ENCODE data around the gene ZNF511.

The ZNF511 gene

GRCh38 chr10:133310789-133311188, 2.1 kb downstream of the ZNF511 start:
- Histone ChIP-seq H3K4me2 (ENCODE audit: low read length) (no peak overlapping the region), H4K20me1 (ENCODE audit: insufficient read depth, low read length) (no peaks in the 10 kb centered on the region), H2AFZ (ENCODE audit: low read length) (no peak overlapping the region), H3K79me2 (ENCODE audit: insufficient read depth, low read length) (no peaks in the 10 kb centered on the region), H3K4me3 (ENCODE audit: low read depth, low read length, poor library complexity, severe bottlenecking) (no peak overlapping the region), H3K36me3 (ENCODE audit: insufficient read depth, low read length) (peaks cover 36% of the 10 kb centered on the region), H3K9me2 (ENCODE audit: low read depth, low read length) (no peaks in the 10 kb centered on the region), H3K9ac (ENCODE audit: low read length) (no peak overlapping the region), H3K27me3 (ENCODE audit: insufficient read depth, low read length) (no peaks in the 10 kb centered on the region), H3K4me1 (ENCODE audit: insufficient read depth, low read length, severe bottlenecking) (peaks cover 30% of the 10 kb centered on the region), H3K9me3 (ENCODE audit: low read length) (no peaks in the 10 kb centered on the region), H3F3A (ENCODE audit: insufficient read depth, low read length) (no peaks in the 10 kb centered on the region), H3K27ac (ENCODE audit: low read depth, low read length, poor library complexity, severe bottlenecking) (no peak overlapping the region)
- no peak for TF ChIP-seq EZH2 (IDR thresholded peaks at IDR 0.05; ENCODE audit: borderline replicate concordance, low read length)
- TF ChIP-seq CTCF (IDR thresholded peaks at IDR 0.05; ENCODE audit: low read length) = no peak

GRCh38 chr10:133311570-133311969, 2.9 kb downstream of the ZNF511 start:
- Histone ChIP-seq H2AFZ (ENCODE audit: low read length) (no peak overlapping the region), H3K27ac (ENCODE audit: low read depth, low read length, poor library complexity, severe bottlenecking) (no peak overlapping the region), H3K79me2 (ENCODE audit: insufficient read depth, low read length) (no peaks in the 10 kb centered on the region), H3K36me3 (ENCODE audit: insufficient read depth, low read length) (peaks cover 36% of the 10 kb centered on the region), H3K4me3 (ENCODE audit: low read depth, low read length, poor library complexity, severe bottlenecking) (no peak overlapping the region), H3F3A (ENCODE audit: insufficient read depth, low read length) (no peaks in the 10 kb centered on the region), H4K20me1 (ENCODE audit: insufficient read depth, low read length) (no peaks in the 10 kb centered on the region), H3K9me2 (ENCODE audit: low read depth, low read length) (no peaks in the 10 kb centered on the region), H3K9ac (ENCODE audit: low read length) (no peak overlapping the region), H3K4me2 (ENCODE audit: low read length) (no peak overlapping the region), H3K4me1 (ENCODE audit: insufficient read depth, low read length, severe bottlenecking) (peaks cover 24% of the 10 kb centered on the region), H3K27me3 (ENCODE audit: insufficient read depth, low read length) (no peaks in the 10 kb centered on the region), H3K9me3 (ENCODE audit: low read length) (no peaks in the 10 kb centered on the region)
- TF ChIP-seq CTCF (IDR thresholded peaks at IDR 0.05; ENCODE audit: low read length) (no peak), EZH2 (IDR thresholded peaks at IDR 0.05; ENCODE audit: borderline replicate concordance, low read length) (no peak)

- Histone ChIP-seq H3K4me2 (ENCODE audit: low read length) (no peak overlapping the region), H2AFZ (ENCODE audit: low read length) (no peak overlapping the region), H3K79me2 (ENCODE audit: insufficient read depth, low read length) (no peaks in the 10 kb centered on the region), H3K27me3 (ENCODE audit: insufficient read depth, low read length) (no peaks in the 10 kb centered on the region), H3K9me3 (ENCODE audit: low read length) (no peaks in the 10 kb centered on the region), H4K20me1 (ENCODE audit: insufficient read depth, low read length) (no peaks in the 10 kb centered on the region), H3K4me1 (ENCODE audit: insufficient read depth, low read length, severe bottlenecking) (peaks cover 19% of the 10 kb centered on the region), H3K9ac (ENCODE audit: low read length) (no peak overlapping the region), H3F3A (ENCODE audit: insufficient read depth, low read length) (no peaks in the 10 kb centered on the region), H3K4me3 (ENCODE audit: low read depth, low read length, poor library complexity, severe bottlenecking) (no peak overlapping the region), H3K27ac (ENCODE audit: low read depth, low read length, poor library complexity, severe bottlenecking) (no peak overlapping the region), H3K9me2 (ENCODE audit: low read depth, low read length) (no peaks in the 10 kb centered on the region), H3K36me3 (ENCODE audit: insufficient read depth, low read length) (peaks cover 36% of the 10 kb centered on the region)
- TF ChIP-seq EZH2 (IDR thresholded peaks at IDR 0.05; ENCODE audit: borderline replicate concordance, low read length) = no peak
- no peak for TF ChIP-seq CTCF (IDR thresholded peaks at IDR 0.05; ENCODE audit: low read length)
Observed at GRCh38 chr10:133312016-133312768, 3.5 kb downstream of the ZNF511 start.

Data from OCI-LY1 (cell line).